OCI-LY7 (cell line): ENCODE data around the gene CCSAP.

Source experiments
- EZH2phosphoT487 ChIP-seq: fragments of 200-600 bp; sonication (generic); IDR thresholded peaks from 2 replicates; pipeline ENCODE4 v1.6.1; 2018; ENCODE audit warnings: low read depth, borderline replicate concordance, mild to moderate bottlenecking, mixed run types, antibody characterized with exemption, low read length, moderate library complexity, mixed read lengths
- TF ChIP-seq, protein P1 (sequence below): fragments of 200-600 bp; sonication (generic); conservative IDR thresholded peaks from 2 replicates; pipeline ENCODE4 v1.5.1; 2014; ENCODE audit warnings: mild to moderate bottlenecking, antibody characterized with exemption, low read length, moderate library complexity, mixed read lengths

GRCh38 chr1:229365569-229365968, 22.7 kb upstream of the CCSAP start:
- TF ChIP-seq, protein P1, sequence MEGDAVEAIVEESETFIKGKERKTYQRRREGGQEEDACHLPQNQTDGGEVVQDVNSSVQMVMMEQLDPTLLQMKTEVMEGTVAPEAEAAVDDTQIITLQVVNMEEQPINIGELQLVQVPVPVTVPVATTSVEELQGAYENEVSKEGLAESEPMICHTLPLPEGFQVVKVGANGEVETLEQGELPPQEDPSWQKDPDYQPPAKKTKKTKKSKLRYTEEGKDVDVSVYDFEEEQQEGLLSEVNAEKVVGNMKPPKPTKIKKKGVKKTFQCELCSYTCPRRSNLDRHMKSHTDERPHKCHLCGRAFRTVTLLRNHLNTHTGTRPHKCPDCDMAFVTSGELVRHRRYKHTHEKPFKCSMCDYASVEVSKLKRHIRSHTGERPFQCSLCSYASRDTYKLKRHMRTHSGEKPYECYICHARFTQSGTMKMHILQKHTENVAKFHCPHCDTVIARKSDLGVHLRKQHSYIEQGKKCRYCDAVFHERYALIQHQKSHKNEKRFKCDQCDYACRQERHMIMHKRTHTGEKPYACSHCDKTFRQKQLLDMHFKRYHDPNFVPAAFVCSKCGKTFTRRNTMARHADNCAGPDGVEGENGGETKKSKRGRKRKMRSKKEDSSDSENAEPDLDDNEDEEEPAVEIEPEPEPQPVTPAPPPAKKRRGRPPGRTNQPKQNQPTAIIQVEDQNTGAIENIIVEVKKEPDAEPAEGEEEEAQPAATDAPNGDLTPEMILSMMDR: no peak
- no peak for TF ChIP-seq EZH2phosphoT487
